AG04450 (cell line): ENCODE data around the gene NAA30. TPM values are rescaled to one million over a fixed set of nuclear protein-coding genes. Genes with fewer than 3 reads are reported as not detected.
"Not testable (repeated sequence)": the region's sequence is repeated elsewhere in the genome, so short reads cannot be mapped to it uniquely, and the experiment has no call there.

Experiments used
- CTCF ChIA-PET: fragments of 300-600, 350-600 bp; formaldehyde crosslinking; extraction: SDS; loops from one replicate; lab custom pipeline; 2022; ENCODE audit warnings: antibody characterized with exemption, inconsistent platforms; lab: Charles Lee
- POLR2A ChIA-PET: fragments of 350-600 bp; formaldehyde crosslinking; extraction: SDS; loops from one replicate; lab custom pipeline; 2021; ENCODE audit warnings: antibody characterized with exemption, inconsistent platforms; lab: Yijun Ruan, JAX
- DNase-seq: peaks from one replicate; pipeline ENCODE4 v3.0.0-alpha.2; 2011; ENCODE audit warnings: low read depth, low spot score
- H3K27ac ChIP-seq: one replicate; pipeline ENCODE4 v1.5.1; 2012; ENCODE audit warnings: low read depth, low read length, control low read depth
- H3K27me3 ChIP-seq: one replicate; pipeline ENCODE4 v1.6.0; 2012; ENCODE audit warnings: low read length; ENCODE audit not compliant: control insufficient read depth, insufficient read depth
- H3K4me3 ChIP-seq: 2 replicates; pipeline ENCODE4 v1.5.1; 2011; ENCODE audit warnings: mild to moderate bottlenecking, low read depth, low read length, control low read depth
- H3K9me3 ChIP-seq: 2 replicates; pipeline ENCODE4 v1.5.1; 2012; ENCODE audit warnings: low read length; ENCODE audit not compliant: control insufficient read depth, insufficient read depth
- polyA plus RNA-seq: library from polyadenylated mRNA; depleted of rRNA; stranded (reverse); fragments of >200 nt; gene quantifications from 2 replicates; pipeline ENCODE4 v1.2.3, GENCODE V29; 2011
- TF ChIP-seq, protein P1 (sequence below): IDR thresholded peaks from 2 replicates; pipeline ENCODE4 v1.5.1; 2011; ENCODE audit warnings: low read depth, low read length, control low read depth, inconsistent platforms

The NAA30 gene
- polyA plus RNA-seq, 1 experiment: 17.9 TPM

DNA sequence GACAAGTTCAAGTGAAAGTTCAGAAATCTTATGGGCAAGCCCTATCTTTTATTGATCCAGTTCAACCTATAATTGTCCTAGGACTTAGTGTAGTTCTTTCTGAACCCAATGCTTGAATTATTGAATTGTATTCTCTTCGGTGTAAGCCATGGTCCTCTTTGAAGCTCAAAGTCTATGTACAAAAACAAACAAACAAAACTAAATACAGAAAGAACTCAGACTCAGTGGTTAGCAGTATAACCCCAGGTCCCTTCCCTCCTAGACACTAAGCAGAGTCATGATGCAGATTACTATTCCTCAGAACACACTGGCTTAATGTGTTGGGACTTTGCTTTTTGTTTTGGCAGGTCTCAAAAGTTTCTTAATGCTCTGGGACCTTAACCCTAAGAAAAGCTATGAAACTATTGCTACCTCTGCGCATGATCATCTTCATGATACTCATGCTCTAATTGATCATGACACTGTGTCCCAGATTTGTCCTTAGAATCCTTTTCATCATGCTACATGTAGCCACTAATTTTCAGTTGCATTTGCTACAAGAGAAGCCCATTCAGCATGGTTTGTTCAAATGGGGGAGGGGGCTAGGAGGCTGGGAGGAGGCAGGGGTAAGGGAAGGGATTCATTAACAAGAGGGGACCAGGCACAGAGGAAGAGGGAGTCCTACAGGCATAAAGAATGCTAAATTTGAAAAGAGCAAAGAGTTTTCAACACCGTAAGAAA is 35.1 kb upstream of the NAA30 start:
- Histone ChIP-seq H3K27ac (no peak overlapping the region), H3K27me3 (peaks cover 4% of the 10 kb centered on the region), H3K9me3 (no peaks in the 10 kb centered on the region), H3K4me3 (no peak overlapping the region)
- TF ChIP-seq, protein P1, sequence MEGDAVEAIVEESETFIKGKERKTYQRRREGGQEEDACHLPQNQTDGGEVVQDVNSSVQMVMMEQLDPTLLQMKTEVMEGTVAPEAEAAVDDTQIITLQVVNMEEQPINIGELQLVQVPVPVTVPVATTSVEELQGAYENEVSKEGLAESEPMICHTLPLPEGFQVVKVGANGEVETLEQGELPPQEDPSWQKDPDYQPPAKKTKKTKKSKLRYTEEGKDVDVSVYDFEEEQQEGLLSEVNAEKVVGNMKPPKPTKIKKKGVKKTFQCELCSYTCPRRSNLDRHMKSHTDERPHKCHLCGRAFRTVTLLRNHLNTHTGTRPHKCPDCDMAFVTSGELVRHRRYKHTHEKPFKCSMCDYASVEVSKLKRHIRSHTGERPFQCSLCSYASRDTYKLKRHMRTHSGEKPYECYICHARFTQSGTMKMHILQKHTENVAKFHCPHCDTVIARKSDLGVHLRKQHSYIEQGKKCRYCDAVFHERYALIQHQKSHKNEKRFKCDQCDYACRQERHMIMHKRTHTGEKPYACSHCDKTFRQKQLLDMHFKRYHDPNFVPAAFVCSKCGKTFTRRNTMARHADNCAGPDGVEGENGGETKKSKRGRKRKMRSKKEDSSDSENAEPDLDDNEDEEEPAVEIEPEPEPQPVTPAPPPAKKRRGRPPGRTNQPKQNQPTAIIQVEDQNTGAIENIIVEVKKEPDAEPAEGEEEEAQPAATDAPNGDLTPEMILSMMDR: no peak
- DNase-seq: no peak
- POLR2A ChIA-PET: no interaction called here
- CTCF ChIA-PET: no interaction called here

DNA sequence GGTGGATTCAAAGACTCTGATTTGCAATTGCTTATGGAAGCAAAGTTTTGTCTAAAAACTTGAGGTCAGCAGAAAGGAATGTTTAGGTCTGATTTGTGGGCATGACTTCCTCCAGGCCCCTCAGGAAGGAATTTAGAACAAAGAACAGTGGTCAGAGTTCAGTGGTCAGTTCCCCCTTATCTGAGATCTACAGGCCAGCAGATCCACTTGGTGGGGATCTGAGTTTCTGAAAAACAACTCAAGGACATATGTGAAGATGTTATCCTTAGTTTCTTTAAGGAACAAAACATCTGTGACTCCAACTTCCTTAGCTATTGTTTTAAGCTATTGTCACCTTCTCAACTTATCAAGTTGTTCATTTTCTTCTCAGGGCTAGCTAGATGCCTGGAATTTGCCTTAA is 28.0 kb upstream of the NAA30 start:
- H3K4me3 ChIP-seq: no peak overlapping the region
- TF ChIP-seq, protein P1: no peak

DNA sequence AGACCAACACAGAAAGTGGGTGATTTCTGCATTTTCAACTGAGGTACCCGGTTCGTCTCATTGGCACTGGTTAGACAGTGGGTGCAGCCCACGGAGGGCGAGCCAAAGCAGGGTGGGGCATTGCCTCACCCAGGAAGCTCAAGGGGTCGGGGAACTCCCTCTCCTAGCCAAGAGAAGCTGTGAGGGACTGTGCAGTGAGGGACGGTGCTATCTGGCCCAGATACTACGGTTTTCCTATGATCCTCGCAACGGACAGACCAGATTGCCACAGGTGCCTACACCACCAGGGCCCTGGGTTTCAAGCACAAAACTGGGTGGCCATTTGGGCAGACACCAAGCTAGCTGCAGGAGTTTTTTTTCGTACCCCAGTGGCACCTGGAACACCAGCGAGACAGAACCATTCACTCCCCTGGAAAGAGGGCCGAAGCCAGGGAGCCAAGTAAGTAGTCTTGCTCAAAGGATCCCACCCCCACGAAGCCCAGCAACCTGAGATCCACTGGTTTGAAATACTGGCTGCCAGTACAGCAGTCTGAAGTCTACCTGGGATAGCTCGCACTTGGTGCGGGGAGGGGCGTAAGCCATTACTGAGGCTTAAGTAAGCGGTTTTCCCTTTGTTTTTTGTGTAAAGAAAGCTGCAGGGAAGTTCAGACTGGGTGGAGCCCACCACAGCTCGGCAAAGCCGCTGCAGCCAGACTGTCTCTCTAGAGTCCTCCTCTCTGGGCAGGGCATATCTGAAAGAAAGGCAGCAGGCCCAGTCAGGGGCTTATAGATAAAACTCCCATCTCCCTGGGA is 25.5 kb upstream of the NAA30 start:
- no peak for DNase-seq
- TF ChIP-seq, protein P1: no peak
- POLR2A ChIA-PET: no interaction called here
- H3K9me3 ChIP-seq: no peaks in the 10 kb centered on the region
- H3K27ac ChIP-seq: no peak overlapping the region
- CTCF ChIA-PET: no interaction called here
- H3K4me3 ChIP-seq: no peak overlapping the region
- peaks cover 4% of the 10 kb centered on the region for H3K27me3 ChIP-seq

More for the DNA sequence above, 28.0 kb upstream of the NAA30 start:
- Histone ChIP-seq H3K9me3 (no peaks in the 10 kb centered on the region), H3K27me3 (peaks cover 8% of the 10 kb centered on the region), H3K27ac (no peak overlapping the region)
- POLR2A ChIA-PET: no interaction called here
- no peak for DNase-seq
- CTCF ChIA-PET: no interaction called here

DNA sequence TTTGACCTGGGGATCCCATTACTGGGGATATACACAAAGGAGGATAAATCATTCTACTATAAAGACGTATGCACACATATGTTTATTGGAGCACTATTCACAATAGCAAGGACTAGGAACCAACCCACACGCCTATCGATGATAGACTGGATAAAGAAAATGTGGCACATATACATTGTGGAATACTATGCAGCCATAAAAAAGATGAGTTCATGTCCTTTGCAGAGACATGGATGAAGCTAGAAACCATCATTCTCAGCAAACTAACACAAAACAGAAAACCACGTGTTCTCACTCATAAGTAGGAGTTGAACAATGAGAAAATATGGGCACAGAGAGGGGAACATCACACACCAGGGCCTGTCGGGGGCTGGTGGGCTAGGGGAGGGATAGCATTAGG is 20.2 kb upstream of the NAA30 start:
- CTCF ChIA-PET, H3K27me3 ChIP-seq, H3K9me3 ChIP-seq, H3K4me3 ChIP-seq, DNase-seq, H3K27ac ChIP-seq, POLR2A ChIA-PET: not testable (repeated sequence)

DNA sequence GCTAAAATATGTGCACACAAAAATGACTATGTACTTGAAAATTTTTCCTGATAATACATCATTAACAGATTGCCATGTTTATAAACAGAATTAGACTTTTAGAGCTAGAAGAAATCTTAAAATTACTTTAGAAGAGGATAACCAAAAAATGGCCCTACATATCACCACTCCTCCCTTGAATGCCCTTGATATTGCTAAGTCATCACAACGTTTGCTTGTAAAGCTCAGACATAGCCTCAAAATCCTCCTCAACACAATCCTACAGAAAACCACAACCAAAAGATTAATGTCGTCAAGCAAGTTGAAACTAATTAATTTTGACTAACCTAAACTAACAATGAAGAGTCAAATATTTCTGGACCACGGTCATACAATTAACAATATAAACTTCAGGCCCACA is 19.4 kb upstream of the NAA30 start:
- DNase-seq: no peak
- Histone ChIP-seq H3K27me3 (peaks cover 2% of the 10 kb centered on the region), H3K9me3 (no peaks in the 10 kb centered on the region), H3K27ac (no peak overlapping the region), H3K4me3 (no peak overlapping the region)
- ChIA-PET CTCF (no interaction called here), POLR2A (interaction anchor here (0.6 kb wide), 1 partner anchor 19 kb away, joined by 3 read pairs; the partner anchor contains the start of gene NAA30)
- TF ChIP-seq, protein P1: no peak
